NCI-H2227 (cell line): Measurements from ENCODE around the gene BBC3.
A peak's percentile ranks its signal among the peaks of the same experiment; 100 is the strongest.
"Not testable (repeated sequence)": the region's sequence is repeated elsewhere in the genome, so short reads cannot be mapped to it uniquely, and the experiment has no call there.

Source experiments
- DNase-seq: peaks from one replicate; lab custom pipeline; 2025; ENCODE audit not compliant: unreplicated experiment; lab: John Stamatoyannopoulos, UW

BBC3 gene

GRCh38 chr19:47258434-47258833 lies 27.4 kb upstream of the BBC3 start:
- DNase-seq, result no peak

- DNase-seq, result no peak
These were observed 26.6 kb upstream of the BBC3 start for GRCh38 chr19:47257411-47258169.

GRCh38 chr19:47256693-47257410 lies 25.9 kb upstream of the BBC3 start:
- peak; percentile 99 for DNase-seq

DNA sequence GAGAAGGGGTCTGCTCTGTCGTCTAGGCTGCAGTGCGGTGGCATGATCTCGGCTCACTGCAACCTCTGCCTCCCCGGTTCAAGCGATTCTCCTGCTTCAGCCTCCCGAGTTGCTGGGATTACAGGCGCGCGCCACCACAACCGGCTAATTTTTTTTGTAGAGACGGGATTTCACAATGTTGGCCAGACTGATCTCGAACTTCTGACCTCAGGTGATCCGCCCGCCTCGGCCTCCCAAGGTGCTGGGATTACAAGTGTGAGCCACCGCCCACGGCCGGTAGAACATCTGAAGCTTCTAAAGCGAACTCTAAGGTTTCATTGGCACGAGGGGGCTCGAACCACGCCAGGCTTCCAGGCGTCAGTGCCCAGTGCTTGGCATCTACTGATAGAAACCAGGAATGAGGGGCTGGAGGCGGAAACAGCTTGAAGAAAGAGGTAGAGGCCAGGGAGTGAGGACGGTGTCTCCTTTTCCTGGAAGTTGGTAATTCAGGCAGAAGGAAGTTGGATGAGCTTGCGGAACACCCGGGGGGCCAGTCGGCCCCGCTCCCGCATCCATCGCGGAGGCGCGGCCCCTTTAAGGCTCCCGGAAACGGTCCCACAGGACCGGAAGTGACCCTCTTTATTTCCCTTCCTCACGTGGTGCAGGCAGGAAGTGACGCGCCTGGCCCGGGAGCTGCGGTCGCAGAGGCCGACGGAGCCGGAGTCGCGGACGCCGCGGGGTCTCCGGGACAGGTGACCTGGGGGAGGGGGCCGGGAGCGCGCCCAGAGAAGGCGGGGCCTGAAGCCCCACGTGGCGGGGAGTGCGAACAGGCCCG lies 25.1 kb upstream of the BBC3 start, which contains the start of gene CCDC9:
CCDC9 (plus strand) TSS at position 647 of the 814 bp plus-strand sequence. CDS start 1,876 bp downstream, outside the sequence.
- DNase-seq, result peak; percentile 96

DNA sequence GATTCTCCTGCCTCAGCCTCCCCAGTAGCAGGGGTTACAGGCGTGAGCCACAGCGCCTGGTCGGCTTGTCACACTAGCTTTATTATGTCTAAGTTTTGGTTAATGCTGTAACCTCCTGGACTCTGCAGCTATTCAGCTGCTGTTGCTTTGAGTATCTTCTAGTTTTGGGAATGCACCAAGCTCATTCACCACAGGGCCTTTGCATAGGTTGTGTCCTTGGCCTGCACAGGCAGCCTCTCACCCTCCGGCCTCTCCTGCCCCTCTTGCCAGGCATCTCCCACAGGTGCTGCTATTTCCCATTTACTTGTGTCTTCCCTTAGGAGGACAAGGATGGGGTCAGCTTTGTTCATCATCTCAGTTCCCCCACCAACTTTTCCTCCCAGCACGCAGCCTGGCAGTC lies 23.0 kb upstream of the BBC3 start:
- no peak for DNase-seq

- DNase-seq, result no peak
These were observed 22.5 kb upstream of the BBC3 start for GRCh38 chr19:47253467-47253881.

DNA sequence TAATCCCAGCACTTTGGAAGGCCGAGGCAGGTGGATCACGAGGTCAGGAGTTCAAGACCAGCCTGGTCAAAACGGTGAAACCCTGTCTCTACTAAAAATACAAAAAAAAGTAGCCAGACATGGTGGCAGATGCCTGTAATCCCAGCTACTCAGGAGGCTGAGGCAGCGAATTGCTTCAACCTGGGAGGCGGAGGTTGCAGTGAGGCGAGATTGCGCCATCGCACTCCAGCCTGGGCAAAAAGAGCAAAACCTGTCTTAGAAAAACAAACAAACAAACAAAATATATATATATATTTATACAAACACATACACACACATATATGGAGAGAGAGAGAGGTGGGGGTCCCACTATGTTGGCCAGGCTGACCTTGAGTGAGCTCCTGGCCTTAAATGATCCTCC lies 22.0 kb upstream of the BBC3 start:
- DNase-seq, result not testable (repeated sequence)

DNA sequence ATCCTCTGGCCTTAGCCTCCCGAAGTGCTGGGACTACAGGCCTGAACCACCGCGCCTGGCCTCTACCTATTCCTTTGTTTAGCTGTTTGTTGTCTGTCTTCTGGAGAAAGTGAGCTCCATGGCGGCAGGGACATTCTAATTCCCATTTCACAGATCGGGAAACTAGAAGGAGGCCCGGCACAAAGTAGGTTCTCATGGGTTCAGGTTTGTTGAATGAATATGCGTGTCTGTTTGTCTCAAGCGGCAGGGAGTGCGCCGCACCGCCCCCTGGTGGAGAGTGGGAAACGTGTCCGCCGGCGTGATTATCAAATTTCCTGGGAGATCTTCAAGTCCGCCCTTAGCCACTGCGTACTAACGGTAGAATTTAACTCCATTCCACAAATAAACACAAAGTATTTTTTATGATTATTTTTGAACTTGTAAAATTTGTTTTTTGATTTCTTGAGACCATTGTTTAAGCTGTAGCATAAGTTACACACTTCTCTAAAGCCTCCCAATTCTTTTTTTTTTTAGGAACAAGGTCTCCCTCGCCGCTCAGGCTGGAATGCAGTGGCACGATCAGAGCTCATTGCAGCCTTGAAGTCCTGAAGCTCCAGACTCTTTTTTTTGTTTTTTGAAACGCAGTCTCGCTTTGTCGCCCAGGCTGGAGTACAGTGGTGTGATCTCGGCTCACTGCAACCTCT lies 16.4 kb upstream of the BBC3 start:
- DNase-seq, result peak; percentile 59

DNA sequence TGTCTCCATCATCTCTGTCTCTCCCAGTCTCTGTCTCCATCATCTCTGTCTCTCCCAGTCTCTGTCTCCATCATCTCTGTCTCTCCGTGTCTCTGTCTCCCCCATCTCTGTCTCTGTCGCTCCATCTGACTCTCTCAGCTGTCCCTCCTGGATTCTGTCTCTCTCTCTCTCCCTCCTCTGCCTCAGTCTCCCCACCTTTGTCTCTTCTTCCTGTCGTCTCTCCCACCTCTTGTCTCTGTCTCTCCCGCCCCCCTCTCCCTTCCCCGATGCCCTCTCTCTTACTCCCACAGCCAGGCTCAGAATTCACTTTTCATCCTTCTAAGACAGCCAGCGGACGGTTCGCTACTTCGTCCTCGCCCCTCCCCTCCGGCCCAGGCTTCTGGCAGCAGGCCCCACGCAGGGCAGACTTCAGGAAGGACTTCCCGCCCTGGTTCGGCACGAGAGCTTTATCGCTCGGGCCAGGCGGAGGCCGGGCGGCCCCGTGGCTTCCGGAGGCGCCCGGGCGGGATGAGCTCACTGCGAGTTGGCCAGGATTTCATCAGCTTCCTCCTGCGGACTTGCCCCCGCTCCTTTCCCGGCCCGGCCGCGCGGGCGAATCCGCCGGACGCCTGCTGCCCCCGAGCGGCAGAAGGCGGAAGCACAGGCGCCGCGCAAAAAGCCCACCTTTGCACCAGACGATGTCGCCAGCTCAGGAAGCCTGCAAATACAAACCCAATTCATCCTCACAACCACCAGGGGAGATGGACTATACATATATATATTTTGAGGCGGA lies 13.0 kb upstream of the BBC3 start:
- DNase-seq, result peak; percentile 90

GRCh38 chr19:47243364-47243775 lies 12.4 kb upstream of the BBC3 start:
- no peak for DNase-seq

DNA sequence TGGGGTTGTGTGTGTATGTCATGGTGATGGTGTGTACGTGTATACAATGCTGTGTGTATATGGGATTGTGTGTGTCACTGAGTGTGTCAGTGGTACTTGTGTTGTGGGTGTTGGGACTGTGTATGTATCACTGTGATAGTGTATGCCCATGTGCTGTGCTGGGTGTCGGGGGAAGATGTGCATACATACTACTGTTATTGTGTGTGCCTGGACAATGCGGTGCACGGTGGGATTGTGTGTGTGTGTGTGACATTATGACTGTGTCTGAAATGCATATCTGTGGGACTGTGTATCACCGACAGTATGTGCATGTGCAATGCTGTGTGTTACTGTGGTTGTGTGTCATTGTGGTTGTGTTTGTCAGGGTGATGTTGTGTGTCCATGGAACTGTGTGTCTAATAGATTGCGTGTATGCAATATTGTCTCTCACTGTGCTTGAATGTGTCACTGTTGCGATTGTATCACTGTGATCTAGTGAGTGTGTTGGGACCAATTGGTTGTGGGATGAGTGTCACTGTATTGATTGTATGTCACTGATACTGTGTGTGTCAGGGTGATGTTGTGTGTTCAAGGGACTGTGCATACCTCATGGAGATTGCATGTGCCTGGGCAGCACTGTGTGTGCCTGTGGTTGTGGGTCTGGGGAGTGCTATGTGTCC lies 11.0 kb upstream of the BBC3 start:
- DNase-seq, result no peak

DNA sequence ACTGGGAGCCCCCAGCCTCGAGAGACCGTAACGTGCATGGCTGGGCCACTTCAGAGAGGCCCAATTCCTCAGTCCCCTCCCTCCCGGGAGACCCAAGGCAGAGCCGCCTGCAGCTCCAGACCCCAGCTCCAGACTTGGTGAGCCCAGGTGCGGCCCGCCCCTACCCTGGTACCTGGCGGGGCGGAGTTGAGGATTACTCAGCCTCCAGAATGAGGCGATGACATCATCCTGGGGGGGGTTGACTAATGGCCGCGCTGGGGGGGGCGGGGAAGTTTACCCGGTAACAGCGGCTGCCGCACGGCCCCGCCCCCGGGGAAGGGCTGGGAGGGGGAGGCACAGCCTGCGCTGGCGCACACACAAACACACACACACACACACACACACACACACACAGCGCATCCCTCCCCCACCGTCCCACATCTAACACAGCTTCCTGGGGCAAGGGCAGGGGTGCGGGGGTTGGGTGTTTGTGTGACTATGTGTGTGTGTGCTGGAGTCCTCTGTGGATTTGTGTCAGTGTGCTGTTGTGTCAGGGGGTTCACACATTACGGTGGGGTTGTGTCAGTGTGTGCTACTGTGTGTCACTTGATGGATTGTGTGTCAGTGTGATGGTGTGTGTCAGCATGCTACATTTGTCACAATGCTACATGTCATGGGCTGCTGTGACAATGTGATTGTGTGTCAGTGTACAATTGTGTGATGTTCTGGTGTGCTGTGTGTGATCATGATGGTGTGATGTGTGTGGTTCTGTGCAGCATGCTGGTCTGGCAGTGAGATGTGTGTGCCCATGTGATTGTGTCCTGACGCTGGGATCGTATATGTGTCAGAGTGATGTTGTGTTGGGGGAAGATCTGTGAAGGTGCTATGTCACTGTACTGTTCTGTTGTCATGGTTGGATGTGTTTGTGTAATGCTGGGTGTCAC lies 10.3 kb upstream of the BBC3 start:
- DNase-seq, result peak; percentile 81

- no peak for DNase-seq
These were observed 9.6 kb upstream of the BBC3 start for GRCh38 chr19:47240556-47240955.

DNA sequence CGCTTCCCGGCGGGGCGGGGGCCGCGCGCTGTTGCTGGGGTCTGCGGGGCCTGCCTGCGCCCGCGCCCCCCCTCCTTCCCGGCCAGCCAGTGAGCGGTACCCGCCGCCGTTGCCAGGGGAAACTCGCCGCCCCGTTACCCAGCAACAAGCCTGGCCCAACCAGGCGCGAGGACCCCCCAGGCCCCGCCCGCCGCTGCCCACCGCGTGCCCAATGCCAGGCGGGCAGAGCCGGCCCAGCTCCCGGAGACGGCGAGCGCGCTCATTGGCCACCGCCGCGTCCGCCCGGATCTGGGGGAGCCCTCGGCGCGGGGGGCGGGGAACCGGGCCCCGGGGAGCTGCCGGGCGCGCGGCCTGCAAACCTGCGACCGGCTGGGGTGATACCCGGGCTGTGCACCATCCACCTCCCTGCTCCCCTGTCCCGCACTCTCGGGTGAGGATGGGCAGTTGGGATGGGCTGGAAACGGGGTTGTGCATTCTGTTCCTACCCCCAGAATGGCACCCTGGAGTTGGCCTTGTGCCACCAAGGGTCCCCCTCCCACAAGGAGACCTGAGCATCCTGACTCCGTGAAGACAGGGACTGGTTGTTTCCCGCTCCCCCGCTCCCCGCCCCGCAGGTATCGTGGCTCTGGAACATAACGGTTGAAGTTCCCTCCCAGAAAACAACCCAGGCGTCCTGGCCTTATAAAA lies 8.8 kb upstream of the BBC3 start:
- peak; percentile 92 for DNase-seq

GRCh38 chr19:47239152-47239551 lies 8.2 kb upstream of the BBC3 start:
- peak; percentile 57 for DNase-seq

- no peak for DNase-seq
These were observed 5.2 kb upstream of the BBC3 start for GRCh38 chr19:47236072-47236675.

- no peak for DNase-seq
These were observed 1.6 kb upstream of the BBC3 start for GRCh38 chr19:47232422-47233211.
